Lower lobe of right lung (tissue), 2 donors: ENCODE measurements around the gene ZNF385B. TPM values are rescaled to one million over a fixed set of nuclear protein-coding genes. Genes with fewer than 3 reads are reported as not detected.
A peak's percentile ranks its signal among the peaks of the same experiment; 100 is the strongest.

ENCODE experiments used
- ATAC-seq, 2 donors: fragments of 200-7000 bp; cut with Tn5 transposase; one replicate each; pipeline ENCODE4 v1.9.1; 2020 to 2022; ENCODE audit warnings: mild to moderate bottlenecking in 2 of 2, moderate library complexity in 2 of 2
- DNase-seq: peaks from one replicate; pipeline ENCODE4 v3.0.0-alpha.2; 2020
- H3K27ac ChIP-seq: fragments of 200-600 bp; one replicate; pipeline ENCODE4 v1.8.0; 2022
- H3K27me3 ChIP-seq: fragments of 200-600 bp; one replicate; pipeline ENCODE4 v1.8.0; 2022; ENCODE audit warnings: low read depth
- H3K36me3 ChIP-seq: fragments of 200-600 bp; one replicate; pipeline ENCODE4 v1.8.0; 2022; ENCODE audit warnings: mild to moderate bottlenecking
- H3K4me1 ChIP-seq: fragments of 200-600 bp; one replicate; pipeline ENCODE4 v1.8.0; 2022
- H3K4me3 ChIP-seq: fragments of 200-600 bp; one replicate; pipeline ENCODE4 v1.8.0; 2022; ENCODE audit warnings: mild to moderate bottlenecking
- H3K9me3 ChIP-seq: fragments of 200-600 bp; one replicate; pipeline ENCODE4 v1.8.0; 2022
- intact Hi-C: fragments of 100-400 bp; cut with DNase I; formaldehyde crosslinking; loops from one replicate; pipeline ENCODE4 v1.11.0; 2022
- total RNA-seq: library from RNA; stranded (reverse); fragmentation: NEBNext Ultra II Directional; extraction: Animal tissue kit (Norgen Biotek cat#: 25700); gene quantifications from one replicate; pipeline ENCODE4 v1.2.1, GENCODE V29; 2021
- TF ChIP-seq, protein P1 (sequence below): fragments of 200-600 bp; IDR thresholded peaks from one replicate; pipeline ENCODE4 v1.8.0; 2022; ENCODE audit warnings: antibody characterized with exemption, mild to moderate bottlenecking
- donor health status: DM: no; HTN: yes; CAD: no; lungs with severe emphysema.

Gene ZNF385B
- total RNA-seq, 1 donor from 2014 or later = 63.2 TPM

DNA sequence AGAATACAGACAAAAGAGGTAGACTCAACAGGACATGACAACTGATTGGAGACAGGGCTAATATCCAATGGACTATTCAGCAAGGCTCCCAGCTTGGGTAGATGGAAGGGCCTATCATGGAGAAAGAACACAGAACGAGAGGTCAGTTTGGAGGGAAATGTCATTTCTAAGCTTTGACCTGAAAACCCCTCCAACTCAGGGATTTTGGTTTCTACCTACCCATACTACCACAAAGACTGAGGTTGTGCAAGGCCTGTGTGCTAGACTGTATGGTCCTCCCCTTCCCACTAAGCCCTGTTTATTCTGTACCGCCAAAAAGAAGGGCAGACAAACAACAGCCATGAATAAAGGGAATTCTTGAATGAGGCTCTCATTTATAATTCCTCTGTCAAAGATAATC, 288.9 kb downstream of the ZNF385B start:
- H3K36me3 ChIP-seq = no peaks in the 10 kb centered on the region
- no peak for ATAC-seq
- peaks cover 11% of the 10 kb centered on the region for H3K4me1 ChIP-seq
- H3K27ac ChIP-seq = no peak overlapping the region
- DNase-seq = no peak
- H3K27me3 ChIP-seq = no peaks in the 10 kb centered on the region
- TF ChIP-seq, protein P1, sequence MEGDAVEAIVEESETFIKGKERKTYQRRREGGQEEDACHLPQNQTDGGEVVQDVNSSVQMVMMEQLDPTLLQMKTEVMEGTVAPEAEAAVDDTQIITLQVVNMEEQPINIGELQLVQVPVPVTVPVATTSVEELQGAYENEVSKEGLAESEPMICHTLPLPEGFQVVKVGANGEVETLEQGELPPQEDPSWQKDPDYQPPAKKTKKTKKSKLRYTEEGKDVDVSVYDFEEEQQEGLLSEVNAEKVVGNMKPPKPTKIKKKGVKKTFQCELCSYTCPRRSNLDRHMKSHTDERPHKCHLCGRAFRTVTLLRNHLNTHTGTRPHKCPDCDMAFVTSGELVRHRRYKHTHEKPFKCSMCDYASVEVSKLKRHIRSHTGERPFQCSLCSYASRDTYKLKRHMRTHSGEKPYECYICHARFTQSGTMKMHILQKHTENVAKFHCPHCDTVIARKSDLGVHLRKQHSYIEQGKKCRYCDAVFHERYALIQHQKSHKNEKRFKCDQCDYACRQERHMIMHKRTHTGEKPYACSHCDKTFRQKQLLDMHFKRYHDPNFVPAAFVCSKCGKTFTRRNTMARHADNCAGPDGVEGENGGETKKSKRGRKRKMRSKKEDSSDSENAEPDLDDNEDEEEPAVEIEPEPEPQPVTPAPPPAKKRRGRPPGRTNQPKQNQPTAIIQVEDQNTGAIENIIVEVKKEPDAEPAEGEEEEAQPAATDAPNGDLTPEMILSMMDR = no peak
- no peak overlapping the region for H3K4me3 ChIP-seq
- no peaks in the 10 kb centered on the region for H3K9me3 ChIP-seq
- intact Hi-C loops = no loop called here

DNA sequence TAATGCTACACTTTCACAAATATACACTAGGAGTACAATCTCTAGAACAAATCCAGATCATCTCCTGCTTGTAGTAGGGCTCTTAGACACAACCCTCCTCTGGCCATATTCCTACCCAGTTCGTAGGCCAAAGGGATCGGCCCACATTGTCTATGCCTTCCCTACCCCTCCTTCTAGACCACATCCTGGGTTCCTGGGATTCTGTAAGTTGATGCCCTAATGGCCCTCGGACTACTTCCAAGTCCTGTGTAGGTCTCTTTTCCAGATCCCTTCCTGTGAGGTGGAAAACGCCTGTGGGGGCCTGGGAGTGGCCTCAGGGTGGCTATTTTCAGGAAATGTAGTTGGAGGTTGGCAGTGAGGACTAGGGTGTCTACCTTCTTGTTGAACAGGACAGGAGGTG, 289.7 kb downstream of the ZNF385B start:
- H3K4me1 ChIP-seq = peaks cover 11% of the 10 kb centered on the region
- peak overlapping the region; percentile 27 for H3K27ac ChIP-seq
- ATAC-seq (peak; percentile 26 to 46), DNase-seq (no peak)
- H3K4me3 ChIP-seq = no peak overlapping the region
- no peaks in the 10 kb centered on the region for H3K9me3 ChIP-seq
- no peaks in the 10 kb centered on the region for H3K27me3 ChIP-seq
- intact Hi-C loops = no loop called here
- H3K36me3 ChIP-seq = no peaks in the 10 kb centered on the region
- TF ChIP-seq, protein P1 = no peak

DNA sequence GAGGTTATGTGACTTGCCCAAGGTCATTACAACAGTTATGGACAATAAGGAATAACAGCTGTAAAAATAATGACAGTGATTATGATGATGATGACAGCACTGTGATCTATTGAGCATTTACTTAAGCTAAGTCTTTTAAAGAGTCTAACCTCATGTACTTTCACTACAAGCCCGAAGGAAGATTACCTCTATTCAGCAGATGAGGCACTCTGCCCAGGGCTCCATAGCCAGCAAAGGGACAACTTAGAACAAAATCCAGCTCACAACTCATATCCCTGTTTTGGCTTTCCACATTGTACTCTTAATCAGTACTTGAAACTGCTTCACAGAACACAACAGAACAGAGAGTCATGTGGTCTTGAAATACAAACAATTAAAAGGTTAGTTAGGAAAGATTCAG, 290.2 kb downstream of the ZNF385B start:
- H3K4me1 ChIP-seq = peaks cover 11% of the 10 kb centered on the region
- H3K27me3 ChIP-seq = no peaks in the 10 kb centered on the region
- no peak overlapping the region for H3K27ac ChIP-seq
- DNase-seq (no peak), ATAC-seq (peak; percentile 76 to 85)
- H3K4me3 ChIP-seq = no peak overlapping the region
- no peaks in the 10 kb centered on the region for H3K9me3 ChIP-seq
- intact Hi-C loops = no loop called here
- TF ChIP-seq, protein P1 = no peak
- no peaks in the 10 kb centered on the region for H3K36me3 ChIP-seq

DNA sequence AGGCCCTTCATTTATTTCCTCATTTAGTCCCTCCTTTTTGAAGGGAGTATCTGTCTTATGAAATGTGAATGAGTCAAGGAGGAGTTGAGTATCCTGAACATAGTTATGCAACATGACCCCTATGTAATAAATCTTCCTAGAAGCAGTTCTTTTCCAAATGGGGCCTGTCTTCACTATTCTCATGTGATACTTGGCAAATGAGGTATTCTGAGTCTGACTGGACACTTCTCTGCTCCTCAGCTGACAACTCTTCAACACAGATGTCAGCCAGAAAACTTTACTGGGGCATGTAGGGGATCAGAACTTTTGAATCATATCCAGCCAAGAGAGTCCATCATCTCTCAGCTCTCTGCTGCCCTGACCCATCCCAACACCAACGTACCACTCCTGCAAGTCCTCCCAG, 291.6 kb downstream of the ZNF385B start:
- Histone ChIP-seq H3K4me1 (peaks cover 11% of the 10 kb centered on the region), H3K27me3 (no peaks in the 10 kb centered on the region), H3K4me3 (no peak overlapping the region), H3K36me3 (no peaks in the 10 kb centered on the region), H3K9me3 (no peaks in the 10 kb centered on the region), H3K27ac (no peak overlapping the region)
- TF ChIP-seq, protein P1 = no peak
- ATAC-seq (peak; percentile 64 to 68), DNase-seq (no peak)
- intact Hi-C loops = no loop called here

GRCh38 chr2:179565807-179566206, 295.6 kb downstream of the ZNF385B start:
- no peaks in the 10 kb centered on the region for H3K9me3 ChIP-seq
- TF ChIP-seq, protein P1 = no peak
- H3K4me1 ChIP-seq = peaks cover 8% of the 10 kb centered on the region
- DNase-seq = no peak
- H3K27ac ChIP-seq = no peak overlapping the region
- no peaks in the 10 kb centered on the region for H3K36me3 ChIP-seq
- ATAC-seq = no peak
- H3K27me3 ChIP-seq = no peaks in the 10 kb centered on the region
- intact Hi-C loops = no loop called here
- H3K4me3 ChIP-seq = no peak overlapping the region
